GM12865 (cell line): Measurements from ENCODE around the gene FDXACB1.

ENCODE experiments used
- DNase-seq: peaks from one replicate; pipeline ENCODE4 v3.0.0; 2010; ENCODE audit warnings: low read depth
- H3K4me3 ChIP-seq: 2 replicates; pipeline ENCODE4 v1.5.1; 2011; ENCODE audit warnings: mild to moderate bottlenecking, low read depth, low read length, control low read depth
- CTCF ChIP-seq: IDR thresholded peaks from 2 replicates; pipeline ENCODE4 v1.5.1; 2011; ENCODE audit warnings: low read length, control low read depth, low read depth, inconsistent platforms; ENCODE audit not compliant: insufficient read depth; ENCODE audit errors: missing control alignments

FDXACB1 gene

DNA sequence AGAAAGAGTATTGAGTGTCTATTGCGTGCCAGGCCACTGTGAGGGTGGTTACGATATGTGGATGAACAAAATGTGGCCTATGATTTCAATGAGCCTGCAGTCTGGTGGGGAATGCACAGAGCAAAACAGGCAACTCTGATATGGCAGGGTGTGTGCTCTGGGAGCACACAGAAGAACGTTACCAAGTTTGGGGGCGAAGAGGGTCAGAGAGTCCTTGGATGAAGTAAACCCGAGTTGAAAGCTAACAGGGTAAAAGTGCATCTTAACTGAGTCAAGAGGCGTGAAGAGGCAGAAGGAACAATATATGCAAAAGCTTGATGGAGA is 634 bp upstream of the FDXACB1 start:
- no peak for TF ChIP-seq CTCF
- no peak for DNase-seq
- H3K4me3 ChIP-seq, result peak overlapping the region; percentile 77

- DNase-seq, result no peak
- peak; percentile 3 for TF ChIP-seq CTCF
- peak overlapping the region; percentile 77 for H3K4me3 ChIP-seq
These were observed 548 bp downstream of the FDXACB1 start for GRCh38 chr11:111878385-111878848.

- DNase-seq, result no peak
These were observed 7.2 kb downstream of the FDXACB1 start for GRCh38 chr11:111871693-111872161.

GRCh38 chr11:111870886-111871692 is 7.9 kb downstream of the FDXACB1 start, which contains the start of gene ALG9:
Gene ALG9 (minus strand): TSS chr11:111871581. CDS start chr11:111871482, 99 bp downstream.
- peak; percentile 93 for DNase-seq
- H3K4me3 ChIP-seq, result peak within 1 kb of the TSS; percentile 60
- TF ChIP-seq CTCF, result peak; percentile 14

More at GRCh38 chr11:111871693-111872161, 7.2 kb downstream of the FDXACB1 start:
- H3K4me3 ChIP-seq, result peak overlapping the region; percentile 60
- no peak for TF ChIP-seq CTCF

DNA sequence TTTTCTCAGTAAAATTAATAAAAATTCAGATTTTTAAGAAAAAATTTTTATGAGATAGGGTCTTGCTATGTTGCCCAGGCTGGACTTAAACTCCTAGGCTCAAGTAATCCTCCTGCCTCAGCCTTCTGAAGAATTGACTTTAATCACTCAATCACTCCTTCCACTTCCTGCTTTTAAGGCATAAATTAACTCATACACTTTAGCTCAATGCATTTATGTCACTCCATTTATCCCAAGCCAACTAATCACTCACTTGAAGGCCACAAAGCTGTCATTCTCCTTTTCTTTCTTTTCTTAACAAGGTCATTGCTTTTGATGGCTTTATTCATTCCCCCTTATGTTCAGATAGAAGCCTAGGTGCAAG is 8.5 kb downstream of the FDXACB1 start:
- no peak for TF ChIP-seq CTCF
- DNase-seq, result no peak
- H3K4me3 ChIP-seq, result peak overlapping the region; percentile 60

GRCh38 chr11:111870113-111870512 is 8.9 kb downstream of the FDXACB1 start:
- H3K4me3 ChIP-seq, result peak overlapping the region; percentile 60
- TF ChIP-seq CTCF, result no peak
- DNase-seq, result no peak

- H3K4me3 ChIP-seq, result no peak overlapping the region
- no peak for DNase-seq
- no peak for TF ChIP-seq CTCF
These were observed 18.7 kb downstream of the FDXACB1 start for GRCh38 chr11:111860257-111860656.
